ENCODE results near the gene TSPAN32.
"Not testable (repeated sequence)": the region's sequence is repeated elsewhere in the genome, so short reads cannot be mapped to it uniquely, and the experiment has no call there.

The TSPAN32 gene

DNA sequence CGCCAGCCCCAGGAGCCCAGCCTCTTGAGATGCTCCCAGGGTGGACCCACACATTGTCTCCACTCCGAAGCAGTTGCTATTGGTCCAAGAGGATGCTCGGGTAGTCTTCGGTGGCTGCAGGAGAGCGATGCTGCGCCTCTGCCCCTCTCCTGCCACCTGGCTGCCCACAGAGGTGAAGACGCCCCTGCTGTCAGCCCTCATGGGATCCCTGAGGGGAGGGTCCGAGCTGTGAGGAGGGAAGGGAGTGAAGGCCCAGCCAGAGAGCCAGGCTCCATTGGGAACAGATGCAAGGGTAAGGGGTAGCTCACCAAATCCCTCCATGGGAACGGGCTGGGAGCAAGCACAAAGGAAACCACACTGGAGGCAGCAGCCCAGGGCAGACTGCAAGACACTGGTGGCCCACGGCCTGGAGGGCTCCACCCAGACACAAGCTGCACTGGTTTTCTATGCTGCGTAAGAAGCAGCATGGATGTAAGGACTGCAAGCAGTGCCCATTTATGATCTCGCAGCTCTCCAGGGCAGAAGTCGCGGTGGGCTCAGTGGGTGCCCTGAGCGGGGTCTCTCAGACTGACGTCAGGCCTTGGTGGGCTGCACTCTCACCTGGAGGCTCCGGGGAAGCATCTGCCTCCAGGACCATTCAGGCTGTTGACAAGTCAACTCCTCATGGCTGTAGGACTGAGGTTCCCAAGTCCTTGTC lies 15.7 kb downstream of the TSPAN32 start:
- DNase-seq, result no peak

- DNase-seq, result no peak
Measured at GRCh38 chr11:2318123-2318522, 16.3 kb downstream of the TSPAN32 start.

GRCh38 chr11:2318707-2319106 lies 16.9 kb downstream of the TSPAN32 start:
- no peak for DNase-seq

- no peak for DNase-seq
Measured at GRCh38 chr11:2319791-2320472, 18.1 kb downstream of the TSPAN32 start.

DNA sequence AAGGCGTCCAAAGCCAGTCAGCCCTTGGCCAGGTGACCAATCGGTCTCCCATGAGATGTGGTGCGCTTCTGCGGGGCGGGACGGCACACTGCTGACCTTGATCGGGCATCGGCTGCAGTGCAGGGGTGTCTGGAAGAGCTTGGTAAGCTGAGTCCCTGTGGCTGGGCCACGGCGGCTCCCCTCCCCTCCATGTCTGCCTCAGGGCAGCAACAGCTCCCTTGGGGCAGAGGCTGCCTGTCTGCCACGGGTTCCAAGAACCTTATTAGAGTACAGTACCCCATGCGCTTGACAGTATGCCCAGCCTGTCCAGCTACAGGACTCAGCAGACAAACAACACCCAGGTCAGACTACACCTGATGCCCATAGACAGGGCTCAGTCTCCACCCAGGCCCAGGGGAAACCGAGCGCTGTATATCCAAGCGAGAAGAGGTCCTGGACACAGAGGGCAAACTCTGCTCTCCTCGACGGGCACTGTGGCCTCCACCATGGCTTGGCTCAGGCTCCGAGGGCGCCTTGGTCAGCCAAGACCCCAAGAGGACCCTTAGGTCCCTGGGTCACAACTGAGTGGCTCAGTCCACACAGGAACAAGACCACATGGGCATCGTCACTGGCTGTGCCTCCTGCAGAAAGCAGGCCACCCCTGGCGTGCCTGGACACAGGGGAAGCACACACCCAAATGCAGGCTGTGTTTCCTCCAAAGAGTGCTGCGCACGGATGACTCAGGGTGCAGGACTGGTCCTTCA lies 18.9 kb downstream of the TSPAN32 start:
- no peak for DNase-seq

DNA sequence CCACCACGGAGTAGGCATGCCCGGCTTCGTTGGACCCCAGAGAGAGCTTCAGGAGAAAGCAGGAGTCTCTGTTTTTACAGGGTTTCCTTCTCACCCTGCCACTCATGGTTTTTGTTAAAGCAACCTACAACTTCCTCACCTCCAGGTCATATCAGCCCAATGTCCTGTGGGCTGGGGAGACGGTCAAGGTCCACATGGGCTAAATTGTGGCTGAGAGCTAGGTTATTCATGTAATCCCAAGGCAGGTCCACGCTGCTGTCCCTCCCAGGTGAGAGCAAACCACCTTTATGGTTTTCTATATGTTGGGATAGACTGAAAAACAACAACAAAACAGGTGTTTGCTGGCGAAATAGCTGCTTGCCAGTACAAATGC lies 19.5 kb downstream of the TSPAN32 start:
- DNase-seq, result no peak

DNA sequence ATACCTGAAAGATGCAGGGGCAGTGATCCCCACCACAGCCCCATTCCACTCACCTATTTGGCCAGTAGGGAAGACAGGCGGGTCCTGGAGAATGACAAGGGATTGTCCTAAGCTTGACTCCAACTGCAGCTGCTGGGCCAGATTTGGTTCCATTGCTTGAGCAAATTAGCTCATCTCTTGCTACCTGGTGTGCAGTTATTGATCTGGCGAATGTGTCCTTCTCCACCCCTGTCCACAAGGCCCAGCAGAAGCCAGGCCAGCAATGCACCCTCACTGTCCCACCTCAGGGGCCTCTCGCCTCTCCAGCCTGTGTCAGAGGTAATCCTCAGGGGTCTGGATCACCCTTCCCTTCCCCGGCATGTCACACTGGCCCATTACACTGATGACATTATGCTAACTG lies 23.3 kb downstream of the TSPAN32 start:
- no peak for DNase-seq

- no peak for DNase-seq
Measured at GRCh38 chr11:2325719-2326118, 23.9 kb downstream of the TSPAN32 start.

DNA sequence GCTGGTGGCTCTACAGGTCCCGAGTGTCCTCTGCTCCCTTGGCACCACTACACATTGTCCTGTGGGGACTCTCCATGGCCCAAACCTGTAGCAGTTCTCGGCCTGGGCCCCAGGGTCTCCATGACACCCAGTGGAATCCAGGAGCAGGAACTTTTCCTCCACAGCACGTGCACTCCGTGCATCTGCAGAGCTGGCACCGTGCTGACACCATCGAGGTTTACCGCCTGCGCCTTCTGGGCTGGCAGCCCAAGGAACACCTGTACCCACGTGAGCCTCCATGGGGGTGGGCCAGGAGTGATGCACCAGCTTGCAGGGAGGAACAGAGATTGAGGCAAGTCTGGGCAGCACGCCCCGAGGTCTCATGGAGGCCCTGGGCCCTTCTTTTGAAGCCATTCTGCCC lies 25.2 kb downstream of the TSPAN32 start:
- no peak for DNase-seq

DNA sequence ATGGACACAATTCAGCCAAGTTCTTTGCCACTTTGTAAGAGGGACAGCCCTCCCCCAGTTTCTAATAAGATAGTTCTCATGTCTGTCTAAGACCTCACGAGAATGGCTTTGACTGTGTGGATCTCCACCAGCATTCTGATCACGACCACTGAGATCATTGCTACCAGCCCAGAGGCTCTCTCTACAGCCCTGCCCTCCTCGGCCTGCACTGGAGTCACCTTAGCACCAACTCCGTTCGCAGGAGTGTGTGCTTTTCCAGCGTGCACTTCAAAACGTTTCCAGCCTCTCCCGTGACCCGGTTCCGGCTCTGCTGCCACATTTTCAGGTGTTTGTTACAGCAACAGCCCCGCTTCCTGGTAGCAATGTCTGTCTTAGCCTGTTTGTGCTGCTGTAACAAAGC lies 26.2 kb downstream of the TSPAN32 start:
- DNase-seq, result no peak

DNA sequence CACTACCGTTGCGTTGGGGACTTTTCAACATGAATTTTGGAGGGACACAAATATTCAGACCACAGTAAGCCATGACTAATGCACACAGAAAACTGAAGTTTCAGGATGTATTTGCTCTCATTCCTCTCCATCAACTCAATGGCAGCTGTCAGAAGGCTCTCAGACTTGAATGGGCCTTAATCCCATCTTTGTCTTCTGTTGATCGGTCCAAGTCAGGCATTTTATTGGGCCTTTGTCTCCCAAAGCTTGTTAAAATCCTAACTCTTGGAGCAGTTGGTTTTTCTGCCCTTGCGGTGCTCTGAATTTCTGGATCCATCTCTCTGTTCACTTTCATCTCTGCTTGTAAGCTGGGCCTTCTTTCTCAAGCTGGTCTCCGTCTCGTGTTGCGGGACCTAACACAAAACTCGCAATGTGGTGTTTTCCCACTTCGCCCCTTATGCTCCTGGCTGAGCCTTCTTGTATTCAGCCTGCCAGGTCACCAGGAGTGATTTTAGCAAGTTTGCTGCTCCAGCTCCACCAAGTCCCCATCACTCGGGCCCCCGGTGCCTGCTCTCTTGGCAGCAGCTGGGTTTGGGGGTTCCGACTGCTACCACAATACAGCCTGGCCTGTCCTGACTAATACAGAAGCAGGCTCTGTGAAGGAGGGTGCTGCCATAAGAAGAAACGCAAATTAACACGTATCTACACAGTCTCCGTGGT lies 27.0 kb downstream of the TSPAN32 start:
- no peak for DNase-seq

GRCh38 chr11:2329551-2329950 lies 27.7 kb downstream of the TSPAN32 start:
- DNase-seq, result no peak

- no peak for DNase-seq
Measured at GRCh38 chr11:2330696-2331095, 28.9 kb downstream of the TSPAN32 start.

GRCh38 chr11:2331404-2331803 lies 29.6 kb downstream of the TSPAN32 start:
- DNase-seq, result no peak

- not testable (repeated sequence) for DNase-seq
Measured at GRCh38 chr11:2332569-2332968, 30.8 kb downstream of the TSPAN32 start.

- not testable (repeated sequence) for DNase-seq
Measured at GRCh38 chr11:2333486-2334205, 31.8 kb downstream of the TSPAN32 start.

DNA sequence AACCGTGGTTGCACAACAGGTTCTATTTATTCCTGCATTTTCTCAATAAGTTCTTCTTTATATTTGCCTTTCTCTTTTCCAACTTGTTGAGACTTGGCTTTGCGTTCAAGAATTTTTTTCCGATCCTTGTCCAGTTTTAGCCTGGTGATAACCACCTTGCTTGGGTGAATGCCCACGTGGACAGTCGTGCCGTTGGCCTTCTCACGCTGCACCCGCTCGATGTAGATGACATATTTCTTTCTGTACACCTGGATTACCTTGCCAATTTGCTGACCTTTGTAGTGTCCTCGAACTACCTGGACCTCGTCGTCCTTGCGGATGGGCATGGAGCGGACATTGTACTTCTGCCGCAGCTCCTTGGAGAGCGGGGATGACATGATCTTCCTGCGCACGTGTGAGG lies 33.5 kb downstream of the TSPAN32 start:
- DNase-seq, result not testable (repeated sequence)

DNA sequence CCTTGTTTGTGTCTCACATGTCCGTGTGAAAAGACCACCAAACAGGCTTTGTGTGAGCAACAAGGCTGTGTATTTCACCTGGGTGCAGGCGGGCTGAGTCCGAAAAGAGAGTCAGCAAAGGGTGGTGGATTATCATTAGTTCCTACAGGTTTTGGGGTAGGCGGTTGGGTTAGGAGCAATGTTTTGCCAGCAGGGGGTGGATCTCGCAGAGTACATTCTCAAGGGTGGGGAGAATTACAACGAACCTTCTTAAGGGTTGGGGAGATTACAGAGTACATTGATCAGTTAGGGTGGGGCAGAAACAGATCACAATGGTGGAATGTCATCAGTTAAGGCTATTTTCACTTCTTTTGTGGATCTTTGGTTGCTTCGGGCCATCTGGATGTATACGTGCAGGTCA lies 36.9 kb downstream of the TSPAN32 start:
- not testable (repeated sequence) for DNase-seq

- no peak for DNase-seq
Measured at GRCh38 chr11:2342557-2342956, 40.7 kb downstream of the TSPAN32 start.

GRCh38 chr11:2342981-2343380 lies 41.2 kb downstream of the TSPAN32 start:
- no peak for DNase-seq

- no peak for DNase-seq
Measured at GRCh38 chr11:2343502-2343901, 41.7 kb downstream of the TSPAN32 start.

DNA sequence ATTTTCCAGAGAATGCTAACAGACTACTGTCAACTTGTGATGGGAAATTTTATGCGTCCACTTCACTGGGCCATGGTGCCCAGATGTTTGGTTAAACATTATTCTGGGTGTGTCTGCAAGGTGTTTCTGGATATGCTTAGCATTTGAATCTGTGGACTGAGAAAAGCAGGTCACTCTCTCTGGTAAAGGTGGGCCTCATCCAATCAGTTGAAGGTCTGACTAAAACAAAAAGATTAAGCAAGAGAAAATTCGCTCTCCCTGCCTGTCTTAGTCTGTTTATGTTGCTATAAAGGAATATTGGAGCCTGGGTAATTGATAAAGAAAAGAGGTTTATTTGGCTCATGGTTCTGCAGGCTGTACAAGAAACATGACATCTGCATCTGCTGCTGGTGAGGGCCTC lies 43.2 kb downstream of the TSPAN32 start:
- no peak for DNase-seq

GRCh38 chr11:2346014-2346413 lies 44.2 kb downstream of the TSPAN32 start:
- no peak for DNase-seq
